Right lobe of liver (tissue), 4 donors: ENCODE measurements around the gene SPI1.

ENCODE experiments used
- CTCF ChIP-seq, 4 donors: fragments of 200-600 bp in 3 of 4; fragments of 450-650 bp in 1 of 4; IDR thresholded peaks; one replicate each; pipeline versions ENCODE4 v1.5.1 to v1.8.0; 2016 to 2022; ENCODE audit warnings: antibody characterized with exemption in 4 of 4, mild to moderate bottlenecking in 2 of 4
- POLR2A ChIP-seq: fragments of 450-650 bp; IDR thresholded peaks from one replicate; pipeline ENCODE4 v1.6.1; 2017; ENCODE audit warnings: antibody characterized with exemption, mild to moderate bottlenecking
- donor health status: DM: no; HTN: no; CAD: no.
- donor health status: DM: no; HTN: no; CAD: no.
- donor health status: DM: no; HTN: yes; CAD: no.

GRCh38 chr11:47329431-47329986 is 48.8 kb downstream of the SPI1 start:
- no peak for TF ChIP-seq CTCF (IDR thresholded peaks at IDR 0.05)
- no peak for TF ChIP-seq POLR2A
